GM12891 (cell line): Measurements from ENCODE around the gene RITA1.

Experiments
- DNase-seq: peaks from one replicate; pipeline ENCODE4 v3.0.0; 2011; ENCODE audit warnings: low spot score; ENCODE audit not compliant: insufficient read length
- FAIRE-seq: peaks from 2 replicates; lab custom pipeline; 2011; peaks lifted over from hg19 to GRCh38; lab: Jason Lieb, UNC
- PAX5 ChIP-seq: IDR thresholded peaks from 2 replicates; pipeline ENCODE4 v1.6.1; 2011; ENCODE audit warnings: low read length, moderate library complexity, mild to moderate bottlenecking; ENCODE audit not compliant: insufficient read depth, severe bottlenecking
- POLR2A ChIP-seq: IDR thresholded peaks from 2 replicates; pipeline ENCODE4 v1.6.1; 2011; ENCODE audit warnings: low read depth, low read length, control low read depth
- POLR2AphosphoS5 ChIP-seq: IDR thresholded peaks from 2 replicates; pipeline ENCODE4 v1.6.1; 2011; ENCODE audit warnings: low read depth, low read length, control low read depth
- POU2F2 ChIP-seq: IDR thresholded peaks from 2 replicates; pipeline ENCODE4 v1.6.1; 2011; ENCODE audit warnings: low read depth, mild to moderate bottlenecking, control low read depth, low read length, moderate library complexity
- SPI1 ChIP-seq: IDR thresholded peaks from 2 replicates; pipeline ENCODE4 v1.6.1; 2011; ENCODE audit warnings: low read depth, low read length, control low read depth
- TAF1 ChIP-seq: IDR thresholded peaks from 2 replicates; pipeline ENCODE4 v1.6.1; 2011; ENCODE audit warnings: low read depth, low read length, control low read depth

Gene RITA1

DNA sequence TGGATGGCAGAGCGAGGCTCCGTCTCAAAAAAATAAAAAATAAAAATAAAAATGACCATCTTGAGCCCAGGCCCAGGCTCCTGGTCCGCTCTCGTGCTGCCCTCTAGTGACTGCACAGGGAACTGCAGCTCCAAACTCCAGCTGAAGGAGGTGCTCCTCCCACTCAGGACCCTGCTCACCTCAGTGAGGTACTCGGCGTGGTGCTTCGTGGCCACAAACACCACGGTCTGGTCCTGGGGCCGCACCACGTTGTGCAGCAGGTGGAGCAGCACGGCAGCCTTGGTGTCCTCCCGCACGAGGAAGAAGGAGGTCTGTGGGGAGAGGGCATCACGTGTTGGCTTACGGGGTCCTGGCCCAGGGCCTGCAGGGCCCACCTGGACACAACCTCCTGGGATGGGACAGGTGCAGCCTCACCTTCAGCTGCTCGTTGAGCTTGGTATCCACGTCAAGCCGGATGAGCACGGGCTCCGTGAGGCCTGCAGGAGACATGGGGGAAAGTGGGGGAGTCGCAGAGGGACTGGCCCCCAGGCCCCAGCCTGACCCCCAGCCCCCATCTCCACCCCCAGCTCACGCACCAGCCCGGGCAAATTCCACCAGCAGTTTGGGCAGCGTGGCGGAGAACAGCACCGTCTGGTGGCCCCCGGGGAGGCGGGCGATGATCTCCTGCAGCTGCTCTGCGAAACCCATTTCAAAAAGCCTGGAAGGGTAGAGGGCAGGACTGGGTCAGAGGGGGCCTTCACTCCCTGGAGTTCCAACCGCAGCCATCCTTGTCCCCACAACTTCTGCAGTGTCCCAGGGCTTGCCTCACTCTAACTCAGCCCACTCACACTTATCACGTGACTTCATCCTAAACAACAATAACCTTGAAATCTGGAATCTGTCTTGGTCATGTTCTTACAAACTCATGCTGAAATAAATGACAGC, 10.8 kb upstream of the RITA1 start:
- TF ChIP-seq POLR2AphosphoS5 (peak; percentile 35; the same call in 1 of the 2 replicates), SPI1 (no peak)
- DNase-seq (peak; percentile 88), FAIRE-seq (peak; percentile 89)

DNA sequence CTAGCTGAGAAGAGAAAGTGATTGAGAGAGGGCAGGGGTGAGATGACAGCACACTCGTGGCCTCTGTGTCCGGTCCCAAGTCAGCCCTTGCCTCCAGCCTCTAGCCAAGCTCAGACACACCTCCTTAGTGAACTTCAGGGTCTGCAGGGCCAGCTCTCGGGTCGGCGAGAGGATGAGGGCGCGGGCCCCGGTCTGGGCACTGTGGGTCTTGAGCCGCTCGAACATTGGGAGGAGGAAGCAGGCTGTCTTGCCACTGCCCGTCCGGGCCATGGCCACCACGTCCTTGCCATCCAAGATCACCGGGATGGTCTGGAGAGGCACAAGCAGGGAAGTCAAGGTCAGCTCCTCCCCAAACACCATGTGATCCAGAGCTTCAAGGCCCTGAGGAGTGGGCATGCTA, 6.5 kb upstream of the RITA1 start:
- FAIRE-seq, result no peak
- no peak for DNase-seq
- TF ChIP-seq PAX5, result no peak
- no peak for TF ChIP-seq SPI1
- no peak for TF ChIP-seq POLR2AphosphoS5
- no peak for TF ChIP-seq POU2F2
- TF ChIP-seq POLR2A, result no peak
- TF ChIP-seq TAF1, result no peak

DNA sequence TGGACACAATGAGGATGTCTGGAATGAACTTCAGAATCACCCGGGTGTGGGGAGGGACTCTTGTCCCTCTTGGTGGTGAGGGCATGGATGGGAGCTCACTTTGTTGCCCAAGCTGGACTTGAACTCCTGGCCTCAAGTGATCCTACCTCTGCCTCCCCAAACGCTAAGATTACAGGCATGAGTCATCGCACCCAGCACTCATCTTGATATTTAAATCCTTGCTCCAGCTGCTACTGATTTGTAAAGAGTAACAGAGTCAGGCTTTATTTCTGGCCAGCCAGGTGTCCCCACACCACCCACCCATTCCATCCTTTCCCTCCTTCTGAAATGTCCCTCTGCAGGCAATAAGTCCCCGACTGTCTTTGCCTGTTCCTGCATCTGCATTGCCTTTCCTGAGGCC, 5.2 kb upstream of the RITA1 start:
- FAIRE-seq (no peak), DNase-seq (no peak)
- no peak for TF ChIP-seq POLR2A
- TF ChIP-seq POU2F2, result no peak
- no peak for TF ChIP-seq TAF1
- TF ChIP-seq PAX5, result no peak
- TF ChIP-seq POLR2AphosphoS5, result no peak

DNA sequence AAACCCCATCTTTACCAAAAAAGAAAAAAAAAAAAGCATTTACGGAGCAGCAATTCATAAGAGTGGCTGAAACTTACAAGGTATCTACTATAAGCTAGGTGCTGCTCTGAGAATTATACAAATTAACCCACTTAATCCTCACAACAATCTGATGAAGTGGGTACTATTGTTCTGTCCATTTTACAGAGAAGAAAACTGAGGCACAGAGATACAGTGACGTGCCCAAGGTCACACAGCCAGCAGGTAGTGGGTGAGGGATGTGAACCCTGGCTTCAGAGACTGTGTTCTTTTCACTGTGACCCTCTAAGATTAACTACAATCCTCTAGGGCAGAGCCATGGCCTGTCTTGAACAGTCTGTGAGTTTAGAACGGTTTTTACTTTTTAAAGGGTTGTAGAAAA, 3.5 kb upstream of the RITA1 start:
- FAIRE-seq, result no peak
- DNase-seq, result no peak
- no peak for TF ChIP-seq POLR2AphosphoS5
- no peak for TF ChIP-seq POLR2A
- TF ChIP-seq TAF1, result no peak
- TF ChIP-seq SPI1, result no peak
- no peak for TF ChIP-seq POU2F2
- no peak for TF ChIP-seq PAX5

DNA sequence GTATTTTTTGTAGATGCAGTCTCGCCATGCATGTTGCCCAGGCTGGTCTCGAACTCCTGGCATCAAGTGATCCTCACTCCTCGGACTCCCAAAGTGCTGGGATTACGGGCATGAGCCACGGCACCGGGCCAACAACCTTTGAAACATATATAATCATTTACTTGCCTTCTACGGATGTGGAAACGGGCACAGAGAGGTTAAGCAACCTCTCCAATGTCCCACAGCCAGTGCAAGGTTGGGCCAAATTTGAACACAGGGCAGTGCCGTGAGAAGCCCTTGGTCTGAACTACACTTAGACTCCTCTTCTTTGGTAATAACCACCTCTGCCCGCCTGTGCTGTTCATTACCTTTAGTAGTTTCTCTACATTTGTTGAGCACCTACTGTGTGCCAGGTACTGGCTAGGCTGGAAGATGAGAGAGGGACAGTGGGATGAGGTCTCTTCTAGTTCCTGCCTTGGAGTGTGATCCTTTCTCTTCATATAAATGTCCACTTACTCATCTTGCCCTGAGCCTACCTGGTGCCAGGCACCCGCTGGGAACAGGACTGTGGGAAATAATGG, 2.4 kb upstream of the RITA1 start:
- FAIRE-seq (no peak), DNase-seq (no peak)
- no peak for TF ChIP-seq POU2F2
- no peak for TF ChIP-seq POLR2AphosphoS5
- no peak for TF ChIP-seq TAF1
- TF ChIP-seq POLR2A, result no peak
- TF ChIP-seq SPI1, result no peak
- no peak for TF ChIP-seq PAX5

DNA sequence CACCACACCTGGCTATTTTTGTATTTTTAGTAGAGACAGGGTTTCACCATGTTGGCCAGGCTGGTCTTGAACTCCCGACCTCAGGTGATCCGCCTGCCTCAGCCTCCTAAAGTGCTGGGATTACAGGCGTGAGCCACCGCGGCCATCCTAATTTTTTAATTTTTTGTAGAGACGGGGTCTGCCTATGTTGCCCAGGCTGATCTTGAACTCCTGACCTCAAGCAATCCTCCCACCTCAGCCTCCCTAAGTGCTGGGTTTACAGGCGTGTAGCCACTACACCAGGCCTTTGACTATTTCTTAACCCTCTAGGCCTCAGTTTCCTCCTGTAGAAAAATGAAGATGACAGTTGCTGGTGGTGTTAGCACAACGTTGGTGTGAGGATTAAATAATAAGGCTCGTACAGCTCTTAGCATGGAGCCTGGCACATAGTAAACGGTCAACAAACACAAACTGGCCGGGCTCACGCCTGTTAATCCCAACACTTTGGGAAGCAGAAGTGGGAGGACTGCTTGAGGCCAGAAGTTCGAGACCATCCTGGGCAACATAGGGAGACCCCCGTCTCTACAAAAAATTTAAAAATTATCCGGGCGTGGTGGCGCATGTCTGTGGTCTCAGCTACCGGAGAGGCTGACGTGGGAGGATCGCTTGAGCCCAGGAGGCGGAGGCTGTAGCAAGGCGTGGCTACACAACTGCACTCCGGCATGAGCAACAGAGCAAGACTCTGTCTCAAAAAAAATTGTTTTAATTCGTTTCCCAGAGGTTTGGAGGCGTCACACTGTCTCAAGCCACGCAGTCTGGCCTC, 1.2 kb upstream of the RITA1 start:
- no peak for FAIRE-seq
- DNase-seq, result no peak
- TF ChIP-seq PAX5 (no peak), TAF1 (no peak), SPI1 (0 out of 2 replicates have a peak, but pooled peaks have one; percentile 6), POLR2A (no peak)

DNA sequence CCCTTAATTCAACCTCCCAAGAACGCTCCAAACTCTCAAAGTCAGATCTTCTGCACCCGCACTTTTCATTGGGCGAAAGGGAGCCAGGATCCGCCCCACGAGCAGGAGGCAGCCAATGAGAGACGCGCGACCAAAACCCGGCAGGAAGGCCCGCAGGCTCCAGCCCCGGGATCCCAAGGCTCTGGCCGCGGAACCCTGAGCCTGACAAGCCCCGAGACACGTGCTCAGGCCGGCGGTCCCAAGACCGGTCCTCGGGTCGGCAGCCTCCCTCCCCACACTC, 681 bp upstream of the RITA1 start:
- FAIRE-seq (peak; percentile 91), DNase-seq (peak; percentile 87)
- TF ChIP-seq SPI1 (no peak), POU2F2 (no peak), POLR2AphosphoS5 (no peak), TAF1 (no peak), POLR2A (no peak), PAX5 (no peak)

DNA sequence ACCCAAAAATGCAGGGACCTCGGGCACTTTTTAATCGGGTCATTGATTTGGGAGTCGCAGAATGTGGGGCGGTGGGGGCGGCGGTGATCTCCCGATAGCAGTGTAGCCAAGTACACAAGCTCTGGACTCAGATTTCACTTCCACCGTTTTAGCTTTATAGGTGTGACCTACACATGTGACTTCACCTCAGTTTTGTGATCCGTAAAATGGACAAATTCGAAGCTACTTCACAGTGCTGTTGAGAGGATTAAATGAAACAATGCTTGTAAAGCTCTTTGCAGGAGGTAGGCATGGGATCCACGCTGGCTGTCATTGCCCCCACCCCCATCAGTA, 478 bp downstream of the RITA1 start:
- DNase-seq (no peak), FAIRE-seq (no peak)
- TF ChIP-seq PAX5 (no peak), POLR2AphosphoS5 (no peak), POU2F2 (no peak), SPI1 (no peak), POLR2A (no peak), TAF1 (no peak)

DNA sequence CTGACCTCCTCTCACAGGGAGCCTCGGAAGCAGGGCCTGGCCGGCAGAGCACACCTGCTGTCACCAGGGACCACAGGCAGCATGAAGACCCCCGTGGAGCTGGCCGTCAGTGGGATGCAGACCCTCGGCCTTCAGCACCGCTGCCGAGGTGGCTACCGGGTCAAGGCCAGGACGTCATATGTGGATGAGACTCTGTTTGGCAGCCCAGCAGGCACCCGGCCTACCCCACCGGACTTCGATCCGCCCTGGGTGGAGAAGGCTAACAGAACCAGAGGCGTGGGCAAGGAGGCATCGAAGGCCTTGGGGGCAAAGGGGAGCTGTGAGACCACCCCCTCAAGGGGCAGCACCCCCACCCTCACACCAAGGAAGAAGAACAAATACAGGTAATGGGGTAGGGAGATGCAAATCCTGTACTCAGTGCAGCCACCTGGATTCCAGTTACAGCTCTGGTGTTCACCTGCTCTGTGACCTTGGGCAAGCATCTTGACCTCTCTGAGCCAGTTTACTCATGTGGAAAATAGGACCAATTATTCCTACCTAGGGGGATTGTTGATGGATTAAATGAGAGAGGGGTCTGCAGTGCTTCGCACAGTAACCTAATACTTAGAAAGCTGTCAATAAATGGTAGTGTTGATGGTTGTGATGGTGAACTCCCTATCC, 1.3 kb downstream of the RITA1 start:
- TF ChIP-seq POLR2A, result no peak
- no peak for TF ChIP-seq TAF1
- TF ChIP-seq POU2F2, result no peak
- no peak for TF ChIP-seq POLR2AphosphoS5
- no peak for TF ChIP-seq SPI1
- no peak for TF ChIP-seq PAX5
- DNase-seq, result no peak
- FAIRE-seq, result no peak
